HEK293 (cell line): ENCODE results near the gene PCBP4.
A peak's percentile ranks its signal among the peaks of the same experiment; 100 is the strongest.

Experiments
- GLI2 ChIP-seq: fragments of 450-650 bp; formaldehyde crosslinking; IDR thresholded peaks from 2 replicates; pipeline ENCODE4; 2017; ENCODE audit warnings: missing biosample characterization, missing genetic modification characterization, low read depth, borderline replicate concordance
- KLF9 ChIP-seq: fragments of 450-650 bp; formaldehyde crosslinking; IDR thresholded peaks from 2 replicates; pipeline ENCODE4 v1.5.1; 2016; ENCODE audit warnings: missing biosample characterization, missing genetic modification characterization, low read depth
- MZF1 ChIP-seq: fragments of 450-650 bp; formaldehyde crosslinking; IDR thresholded peaks from 2 replicates; pipeline ENCODE4 v1.5.1; 2017; ENCODE audit warnings: missing biosample characterization, missing genetic modification characterization, borderline replicate concordance
- YY1 ChIP-seq: fragments of 450-650 bp; formaldehyde crosslinking; IDR thresholded peaks from 2 replicates; pipeline ENCODE4 v1.5.1; 2018; ENCODE audit warnings: missing biosample characterization, missing genetic modification characterization
- ZBTB20 ChIP-seq: fragments of 450-650 bp; formaldehyde crosslinking; IDR thresholded peaks from 2 replicates; pipeline ENCODE4 v1.5.1; 2016; ENCODE audit warnings: missing biosample characterization, missing genetic modification characterization
- ZFHX2 ChIP-seq: fragments of 450-650 bp; formaldehyde crosslinking; conservative IDR thresholded peaks from 2 replicates; pipeline ENCODE4 v1.5.1; 2016; ENCODE audit warnings: missing biosample characterization, missing genetic modification characterization
- ZFP3 ChIP-seq: fragments of 450-650 bp; formaldehyde crosslinking; IDR thresholded peaks from 2 replicates; pipeline ENCODE4 v1.5.1; 2016; ENCODE audit warnings: low read depth, missing biosample characterization, missing genetic modification characterization
- ZFP41 ChIP-seq: fragments of 450-650 bp; formaldehyde crosslinking; IDR thresholded peaks from 2 replicates; pipeline ENCODE4 v1.5.1; 2016; ENCODE audit warnings: missing biosample characterization, missing genetic modification characterization, borderline replicate concordance
- ZNF133 ChIP-seq: fragments of 450-650 bp; formaldehyde crosslinking; IDR thresholded peaks from 2 replicates; pipeline ENCODE4 v1.5.1; 2016; ENCODE audit warnings: missing biosample characterization, missing genetic modification characterization
- ZNF146 ChIP-seq: fragments of 450-650 bp; formaldehyde crosslinking; IDR thresholded peaks from 2 replicates; pipeline ENCODE4 v1.5.1; 2016; ENCODE audit warnings: missing biosample characterization, missing genetic modification characterization
- ZNF157 ChIP-seq: fragments of 450-650 bp; formaldehyde crosslinking; IDR thresholded peaks from 2 replicates; pipeline ENCODE4 v1.5.1; 2016; ENCODE audit warnings: missing biosample characterization, missing genetic modification characterization
- ZNF24 ChIP-seq: fragments of 450-650 bp; formaldehyde crosslinking; IDR thresholded peaks from 2 replicates; pipeline ENCODE4 v1.5.1; 2016; ENCODE audit warnings: missing biosample characterization, missing genetic modification characterization
- ZNF324 ChIP-seq: fragments of 450-650 bp; formaldehyde crosslinking; IDR thresholded peaks from 2 replicates; pipeline ENCODE4 v1.5.1; 2016; ENCODE audit warnings: missing biosample characterization, missing genetic modification characterization
- ZNF423 ChIP-seq: fragments of 450-650 bp; formaldehyde crosslinking; IDR thresholded peaks from 2 replicates; pipeline ENCODE4 v1.5.1; 2016; ENCODE audit warnings: missing biosample characterization, missing genetic modification characterization
- ZNF473 ChIP-seq: fragments of 450-650 bp; formaldehyde crosslinking; IDR thresholded peaks from 2 replicates; pipeline ENCODE4 v1.5.1; 2017; ENCODE audit warnings: missing biosample characterization, missing genetic modification characterization
- ZNF529 ChIP-seq: fragments of 450-650 bp; formaldehyde crosslinking; IDR thresholded peaks from 2 replicates; pipeline ENCODE4 v1.5.1; 2017; ENCODE audit warnings: missing genetic modification characterization, missing biosample characterization; ENCODE audit not compliant: insufficient replicate concordance
- ZNF544 ChIP-seq: fragments of 450-650 bp; formaldehyde crosslinking; IDR thresholded peaks from 2 replicates; pipeline ENCODE4 v1.5.0; 2017; ENCODE audit warnings: missing biosample characterization, missing genetic modification characterization
- ZNF600 ChIP-seq: fragments of 450-650 bp; formaldehyde crosslinking; IDR thresholded peaks from 2 replicates; pipeline ENCODE4 v1.5.1; 2016; ENCODE audit warnings: missing biosample characterization, missing genetic modification characterization
- ZNF664 ChIP-seq: fragments of 450-650 bp; formaldehyde crosslinking; IDR thresholded peaks from 2 replicates; pipeline ENCODE4 v1.5.1; 2016; ENCODE audit warnings: missing biosample characterization, missing genetic modification characterization
- ZNF76 ChIP-seq: fragments of 450-650 bp; formaldehyde crosslinking; IDR thresholded peaks from 2 replicates; pipeline ENCODE4; 2016; ENCODE audit warnings: low read depth, missing biosample characterization, missing genetic modification characterization, borderline replicate concordance
- ZNF837 ChIP-seq: fragments of 450-650 bp; formaldehyde crosslinking; IDR thresholded peaks from 2 replicates; pipeline ENCODE4 v1.5.1; 2016; ENCODE audit warnings: missing biosample characterization, missing genetic modification characterization
- TF ChIP-seq, protein P1 (sequence below): fragments of 450-650 bp; formaldehyde crosslinking; IDR thresholded peaks from 2 replicates; pipeline ENCODE4 v1.5.1; 2016; ENCODE audit warnings: missing biosample characterization, missing genetic modification characterization
- TF ChIP-seq, protein P2 (sequence below): fragments of 450-650 bp; formaldehyde crosslinking; IDR thresholded peaks from 2 replicates; pipeline ENCODE4 v1.5.1; 2016; ENCODE audit warnings: missing biosample characterization, missing genetic modification characterization
- TF ChIP-seq, protein P3 (sequence below): fragments of 450-650 bp; formaldehyde crosslinking; IDR thresholded peaks from 2 replicates; pipeline ENCODE4 v1.5.1; 2016; ENCODE audit warnings: missing biosample characterization, missing genetic modification characterization
- TF ChIP-seq, protein P4 (sequence below): fragments of 450-650 bp; formaldehyde crosslinking; IDR thresholded peaks from 2 replicates; pipeline ENCODE4 v1.5.1; 2017; ENCODE audit warnings: missing biosample characterization, mild to moderate bottlenecking, missing genetic modification characterization, moderate library complexity
- TF ChIP-seq, protein P5 (sequence below): fragments of 450-650 bp; formaldehyde crosslinking; IDR thresholded peaks from 2 replicates; pipeline ENCODE4 v1.5.1; 2016; ENCODE audit warnings: missing biosample characterization, missing genetic modification characterization
- TF ChIP-seq, protein P6 (sequence below): fragments of 450-650 bp; formaldehyde crosslinking; IDR thresholded peaks from 2 replicates; pipeline ENCODE4 v1.5.1; 2016; ENCODE audit warnings: missing biosample characterization, missing genetic modification characterization

The PCBP4 gene

DNA sequence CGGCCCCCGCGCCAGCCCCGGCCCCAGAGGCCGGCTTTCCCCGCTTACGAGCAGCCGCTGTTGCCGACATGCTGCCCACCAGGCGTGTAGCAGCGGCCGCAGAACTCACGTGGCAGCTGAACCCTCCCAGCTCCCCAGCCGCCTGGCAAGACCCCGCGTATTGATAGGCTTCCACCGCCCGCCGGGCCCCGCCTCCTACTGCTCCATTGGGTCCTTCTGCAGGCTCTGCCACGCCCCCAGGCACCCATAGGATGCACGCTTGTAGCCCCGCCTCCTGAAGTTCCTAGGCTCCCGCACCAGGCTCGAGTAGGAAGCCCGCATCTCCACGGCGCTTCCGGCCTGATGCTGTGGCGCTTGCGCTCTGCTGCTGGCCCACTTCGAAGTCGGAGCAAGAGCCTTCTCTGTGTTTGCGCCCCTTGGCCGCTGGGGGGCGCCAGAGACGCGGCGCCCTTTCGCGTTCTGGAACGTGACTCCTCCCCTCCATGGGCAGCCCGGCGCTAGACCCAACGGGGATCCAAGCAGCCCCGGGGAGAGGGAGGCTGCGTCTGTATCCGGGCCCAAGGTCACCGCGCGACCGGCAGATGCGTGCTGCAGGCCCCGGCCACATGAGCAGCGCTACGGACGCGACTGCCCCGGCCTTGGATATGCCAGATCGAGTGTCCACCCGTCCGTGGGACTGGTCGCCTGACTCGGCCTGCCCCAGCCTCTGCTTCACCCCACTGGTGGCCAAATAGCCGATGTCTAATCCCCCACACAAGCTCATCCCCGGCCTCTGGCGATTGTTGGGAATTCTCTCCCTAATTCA is 25.3 kb downstream of the PCBP4 start, which contains the start of the genes PARP3 and RRP9 (continued):
- TF ChIP-seq, protein P1, sequence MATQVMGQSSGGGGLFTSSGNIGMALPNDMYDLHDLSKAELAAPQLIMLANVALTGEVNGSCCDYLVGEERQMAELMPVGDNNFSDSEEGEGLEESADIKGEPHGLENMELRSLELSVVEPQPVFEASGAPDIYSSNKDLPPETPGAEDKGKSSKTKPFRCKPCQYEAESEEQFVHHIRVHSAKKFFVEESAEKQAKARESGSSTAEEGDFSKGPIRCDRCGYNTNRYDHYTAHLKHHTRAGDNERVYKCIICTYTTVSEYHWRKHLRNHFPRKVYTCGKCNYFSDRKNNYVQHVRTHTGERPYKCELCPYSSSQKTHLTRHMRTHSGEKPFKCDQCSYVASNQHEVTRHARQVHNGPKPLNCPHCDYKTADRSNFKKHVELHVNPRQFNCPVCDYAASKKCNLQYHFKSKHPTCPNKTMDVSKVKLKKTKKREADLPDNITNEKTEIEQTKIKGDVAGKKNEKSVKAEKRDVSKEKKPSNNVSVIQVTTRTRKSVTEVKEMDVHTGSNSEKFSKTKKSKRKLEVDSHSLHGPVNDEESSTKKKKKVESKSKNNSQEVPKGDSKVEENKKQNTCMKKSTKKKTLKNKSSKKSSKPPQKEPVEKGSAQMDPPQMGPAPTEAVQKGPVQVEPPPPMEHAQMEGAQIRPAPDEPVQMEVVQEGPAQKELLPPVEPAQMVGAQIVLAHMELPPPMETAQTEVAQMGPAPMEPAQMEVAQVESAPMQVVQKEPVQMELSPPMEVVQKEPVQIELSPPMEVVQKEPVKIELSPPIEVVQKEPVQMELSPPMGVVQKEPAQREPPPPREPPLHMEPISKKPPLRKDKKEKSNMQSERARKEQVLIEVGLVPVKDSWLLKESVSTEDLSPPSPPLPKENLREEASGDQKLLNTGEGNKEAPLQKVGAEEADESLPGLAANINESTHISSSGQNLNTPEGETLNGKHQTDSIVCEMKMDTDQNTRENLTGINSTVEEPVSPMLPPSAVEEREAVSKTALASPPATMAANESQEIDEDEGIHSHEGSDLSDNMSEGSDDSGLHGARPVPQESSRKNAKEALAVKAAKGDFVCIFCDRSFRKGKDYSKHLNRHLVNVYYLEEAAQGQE (tag by site-specific recombination): no peak
- TF ChIP-seq ZNF664 (tag by site-specific recombination): no peak
- TF ChIP-seq ZFP3 (tag by site-specific recombination): no peak
- no peak for TF ChIP-seq ZNF157 (tag by site-specific recombination)
- TF ChIP-seq ZNF423: peak; percentile 91
- no peak for TF ChIP-seq ZNF529
- no peak for TF ChIP-seq ZNF837 (tag by site-specific recombination)
- TF ChIP-seq ZFP41 (tag by site-specific recombination): no peak
- TF ChIP-seq, protein P2, sequence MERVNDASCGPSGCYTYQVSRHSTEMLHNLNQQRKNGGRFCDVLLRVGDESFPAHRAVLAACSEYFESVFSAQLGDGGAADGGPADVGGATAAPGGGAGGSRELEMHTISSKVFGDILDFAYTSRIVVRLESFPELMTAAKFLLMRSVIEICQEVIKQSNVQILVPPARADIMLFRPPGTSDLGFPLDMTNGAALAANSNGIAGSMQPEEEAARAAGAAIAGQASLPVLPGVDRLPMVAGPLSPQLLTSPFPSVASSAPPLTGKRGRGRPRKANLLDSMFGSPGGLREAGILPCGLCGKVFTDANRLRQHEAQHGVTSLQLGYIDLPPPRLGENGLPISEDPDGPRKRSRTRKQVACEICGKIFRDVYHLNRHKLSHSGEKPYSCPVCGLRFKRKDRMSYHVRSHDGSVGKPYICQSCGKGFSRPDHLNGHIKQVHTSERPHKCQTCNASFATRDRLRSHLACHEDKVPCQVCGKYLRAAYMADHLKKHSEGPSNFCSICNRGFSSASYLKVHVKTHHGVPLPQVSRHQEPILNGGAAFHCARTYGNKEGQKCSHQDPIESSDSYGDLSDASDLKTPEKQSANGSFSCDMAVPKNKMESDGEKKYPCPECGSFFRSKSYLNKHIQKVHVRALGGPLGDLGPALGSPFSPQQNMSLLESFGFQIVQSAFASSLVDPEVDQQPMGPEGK (tag by site-specific recombination): peak; percentile 42; the same call in 1 of the 2 replicates
- TF ChIP-seq YY1 (tag by site-specific recombination): no peak
- no peak for TF ChIP-seq ZNF146 (tag by site-specific recombination)
- TF ChIP-seq ZFHX2 (tag by site-specific recombination): no peak
- no peak for TF ChIP-seq ZNF76
- no peak for TF ChIP-seq ZNF133
- no peak for TF ChIP-seq GLI2 (tag by site-specific recombination)
- no peak for TF ChIP-seq ZNF473
- peak; percentile 47 for TF ChIP-seq KLF9 (tag by site-specific recombination)
- TF ChIP-seq, protein P3, sequence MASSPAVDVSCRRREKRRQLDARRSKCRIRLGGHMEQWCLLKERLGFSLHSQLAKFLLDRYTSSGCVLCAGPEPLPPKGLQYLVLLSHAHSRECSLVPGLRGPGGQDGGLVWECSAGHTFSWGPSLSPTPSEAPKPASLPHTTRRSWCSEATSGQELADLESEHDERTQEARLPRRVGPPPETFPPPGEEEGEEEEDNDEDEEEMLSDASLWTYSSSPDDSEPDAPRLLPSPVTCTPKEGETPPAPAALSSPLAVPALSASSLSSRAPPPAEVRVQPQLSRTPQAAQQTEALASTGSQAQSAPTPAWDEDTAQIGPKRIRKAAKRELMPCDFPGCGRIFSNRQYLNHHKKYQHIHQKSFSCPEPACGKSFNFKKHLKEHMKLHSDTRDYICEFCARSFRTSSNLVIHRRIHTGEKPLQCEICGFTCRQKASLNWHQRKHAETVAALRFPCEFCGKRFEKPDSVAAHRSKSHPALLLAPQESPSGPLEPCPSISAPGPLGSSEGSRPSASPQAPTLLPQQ (tag by site-specific recombination): peak; percentile 19; the same call in 1 of the 2 replicates
- TF ChIP-seq ZNF544 (tag by site-specific recombination): no peak
- TF ChIP-seq, protein P4, sequence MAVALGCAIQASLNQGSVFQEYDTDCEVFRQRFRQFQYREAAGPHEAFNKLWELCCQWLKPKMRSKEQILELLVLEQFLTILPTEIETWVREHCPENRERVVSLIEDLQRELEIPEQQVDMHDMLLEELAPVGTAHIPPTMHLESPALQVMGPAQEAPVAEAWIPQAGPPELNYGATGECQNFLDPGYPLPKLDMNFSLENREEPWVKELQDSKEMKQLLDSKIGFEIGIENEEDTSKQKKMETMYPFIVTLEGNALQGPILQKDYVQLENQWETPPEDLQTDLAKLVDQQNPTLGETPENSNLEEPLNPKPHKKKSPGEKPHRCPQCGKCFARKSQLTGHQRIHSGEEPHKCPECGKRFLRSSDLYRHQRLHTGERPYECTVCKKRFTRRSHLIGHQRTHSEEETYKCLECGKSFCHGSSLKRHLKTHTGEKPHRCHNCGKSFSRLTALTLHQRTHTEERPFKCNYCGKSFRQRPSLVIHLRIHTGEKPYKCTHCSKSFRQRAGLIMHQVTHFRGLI (tag by site-specific recombination): no peak
- TF ChIP-seq ZNF324 (tag by site-specific recombination): peak; percentile 47; the same call in 1 of the 2 replicates
- TF ChIP-seq, protein P5, sequence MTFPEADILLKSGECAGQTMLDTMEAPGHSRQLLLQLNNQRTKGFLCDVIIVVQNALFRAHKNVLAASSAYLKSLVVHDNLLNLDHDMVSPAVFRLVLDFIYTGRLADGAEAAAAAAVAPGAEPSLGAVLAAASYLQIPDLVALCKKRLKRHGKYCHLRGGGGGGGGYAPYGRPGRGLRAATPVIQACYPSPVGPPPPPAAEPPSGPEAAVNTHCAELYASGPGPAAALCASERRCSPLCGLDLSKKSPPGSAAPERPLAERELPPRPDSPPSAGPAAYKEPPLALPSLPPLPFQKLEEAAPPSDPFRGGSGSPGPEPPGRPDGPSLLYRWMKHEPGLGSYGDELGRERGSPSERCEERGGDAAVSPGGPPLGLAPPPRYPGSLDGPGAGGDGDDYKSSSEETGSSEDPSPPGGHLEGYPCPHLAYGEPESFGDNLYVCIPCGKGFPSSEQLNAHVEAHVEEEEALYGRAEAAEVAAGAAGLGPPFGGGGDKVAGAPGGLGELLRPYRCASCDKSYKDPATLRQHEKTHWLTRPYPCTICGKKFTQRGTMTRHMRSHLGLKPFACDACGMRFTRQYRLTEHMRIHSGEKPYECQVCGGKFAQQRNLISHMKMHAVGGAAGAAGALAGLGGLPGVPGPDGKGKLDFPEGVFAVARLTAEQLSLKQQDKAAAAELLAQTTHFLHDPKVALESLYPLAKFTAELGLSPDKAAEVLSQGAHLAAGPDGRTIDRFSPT (tag by site-specific recombination): no peak
- TF ChIP-seq, protein P6, sequence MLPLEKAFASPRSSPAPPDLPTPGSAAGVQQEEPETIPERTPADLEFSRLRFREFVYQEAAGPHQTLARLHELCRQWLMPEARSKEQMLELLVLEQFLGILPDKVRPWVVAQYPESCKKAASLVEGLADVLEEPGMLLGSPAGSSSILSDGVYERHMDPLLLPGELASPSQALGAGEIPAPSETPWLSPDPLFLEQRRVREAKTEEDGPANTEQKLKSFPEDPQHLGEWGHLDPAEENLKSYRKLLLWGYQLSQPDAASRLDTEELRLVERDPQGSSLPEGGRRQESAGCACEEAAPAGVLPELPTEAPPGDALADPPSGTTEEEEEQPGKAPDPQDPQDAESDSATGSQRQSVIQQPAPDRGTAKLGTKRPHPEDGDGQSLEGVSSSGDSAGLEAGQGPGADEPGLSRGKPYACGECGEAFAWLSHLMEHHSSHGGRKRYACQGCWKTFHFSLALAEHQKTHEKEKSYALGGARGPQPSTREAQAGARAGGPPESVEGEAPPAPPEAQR (tag by site-specific recombination): no peak
- TF ChIP-seq ZNF600 (tag by site-specific recombination): peak; percentile 99
- no peak; the same call in 1 of the 2 replicates for TF ChIP-seq ZNF24 (tag by site-specific recombination)
- TF ChIP-seq ZBTB20 (tag by site-specific recombination): peak; percentile 37; the same call in 1 of the 2 replicates
- TF ChIP-seq MZF1 (tag by site-specific recombination): peak; percentile 45; the same call in 1 of the 2 replicates
